Hematopoietic multipotent progenitor cell (in vitro differentiated cells): ENCODE results near the gene TMEM14A. TPM values are rescaled to one million over a fixed set of nuclear protein-coding genes. Genes with fewer than 3 reads are reported as not detected.
A peak's percentile ranks its signal among the peaks of the same experiment; 100 is the strongest.

Source experiments
- DNase-seq, 3 donors: peaks; one replicate each; pipeline ENCODE4 v3.0.0-alpha.2; 2011 to 2015; ENCODE audit warnings: low read depth in 2 of 3, low spot score in 2 of 3
- total RNA-seq: library from RNA; depleted of rRNA; stranded (reverse); fragments of >200 nt; gene quantifications from one replicate; pipeline ENCODE4 v1.2.3, GENCODE V29; 2012

Gene TMEM14A
- 10.2 TPM for total RNA-seq

GRCh38 chr6:52670502-52671409, at the start of gene TMEM14A:
TSS of gene TMEM14A (plus strand) at chr6:52671113. CDS start at chr6:52677103, 5,990 bp downstream.
- peak; percentile 76 to 90 (median 87) for DNase-seq

- DNase-seq: no peak
Measured at GRCh38 chr6:52621631-52622030, 49.3 kb upstream of the TMEM14A start.

GRCh38 chr6:52622810-52623209, 48.1 kb upstream of the TMEM14A start:
- DNase-seq: no peak

- no peak for DNase-seq
Measured at GRCh38 chr6:52632011-52632410, 38.9 kb upstream of the TMEM14A start.

- no peak for DNase-seq
Measured at GRCh38 chr6:52634211-52634610, 36.7 kb upstream of the TMEM14A start.

GRCh38 chr6:52635049-52635577, 35.8 kb upstream of the TMEM14A start:
- DNase-seq: peak in 1 of 3 donors; percentile 7

GRCh38 chr6:52636830-52637229, 34.1 kb upstream of the TMEM14A start:
- DNase-seq: no peak

- no peak for DNase-seq
Measured at GRCh38 chr6:52639493-52639892, 31.4 kb upstream of the TMEM14A start.

GRCh38 chr6:52640170-52640569, 30.7 kb upstream of the TMEM14A start:
- no peak for DNase-seq

GRCh38 chr6:52640916-52641315, 30.0 kb upstream of the TMEM14A start:
- no peak for DNase-seq

GRCh38 chr6:52641388-52641787, 29.5 kb upstream of the TMEM14A start:
- no peak for DNase-seq

- DNase-seq: no peak
Measured at GRCh38 chr6:52641826-52642225, 29.1 kb upstream of the TMEM14A start.

GRCh38 chr6:52642368-52642767, 28.5 kb upstream of the TMEM14A start:
- DNase-seq: no peak

- no peak for DNase-seq
Measured at GRCh38 chr6:52643158-52643557, 27.8 kb upstream of the TMEM14A start.

GRCh38 chr6:52644253-52644652, 26.7 kb upstream of the TMEM14A start:
- DNase-seq: no peak

- no peak for DNase-seq
Measured at GRCh38 chr6:52645976-52646375, 24.9 kb upstream of the TMEM14A start.

- DNase-seq: no peak
Measured at GRCh38 chr6:52647199-52647598, 23.7 kb upstream of the TMEM14A start.

GRCh38 chr6:52649536-52650160, 21.3 kb upstream of the TMEM14A start:
- no peak for DNase-seq

- DNase-seq: no peak
Measured at GRCh38 chr6:52650941-52651340, 20.0 kb upstream of the TMEM14A start.

GRCh38 chr6:52653151-52653550, 17.8 kb upstream of the TMEM14A start:
- no peak for DNase-seq

- no peak for DNase-seq
Measured at GRCh38 chr6:52654007-52654406, 16.9 kb upstream of the TMEM14A start.

GRCh38 chr6:52654592-52654991, 16.3 kb upstream of the TMEM14A start:
- DNase-seq: no peak
